ENCODE results near the gene ALPL. TPM values are rescaled to one million over a fixed set of nuclear protein-coding genes. Genes with fewer than 3 reads are reported as not detected.

The ALPL gene
- total and polyA plus RNA-seq, 9 of the 15 experiments (the other 6 are each of a cell fraction or from before 2014, with no cell fraction given): 0.04 to 0.38 (median 0.18) TPM; not detected in 4

GRCh38 chr1:21613072-21613867 is 104.0 kb downstream of the ALPL start (continued):
- TF ChIP-seq, protein P1, sequence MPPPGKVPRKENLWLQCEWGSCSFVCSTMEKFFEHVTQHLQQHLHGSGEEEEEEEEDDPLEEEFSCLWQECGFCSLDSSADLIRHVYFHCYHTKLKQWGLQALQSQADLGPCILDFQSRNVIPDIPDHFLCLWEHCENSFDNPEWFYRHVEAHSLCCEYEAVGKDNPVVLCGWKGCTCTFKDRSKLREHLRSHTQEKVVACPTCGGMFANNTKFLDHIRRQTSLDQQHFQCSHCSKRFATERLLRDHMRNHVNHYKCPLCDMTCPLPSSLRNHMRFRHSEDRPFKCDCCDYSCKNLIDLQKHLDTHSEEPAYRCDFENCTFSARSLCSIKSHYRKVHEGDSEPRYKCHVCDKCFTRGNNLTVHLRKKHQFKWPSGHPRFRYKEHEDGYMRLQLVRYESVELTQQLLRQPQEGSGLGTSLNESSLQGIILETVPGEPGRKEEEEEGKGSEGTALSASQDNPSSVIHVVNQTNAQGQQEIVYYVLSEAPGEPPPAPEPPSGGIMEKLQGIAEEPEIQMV (tag; conservative IDR thresholded peaks at IDR 0.05; ENCODE audit: low read depth): no peak
- TF ChIP-seq C11orf30 (IDR thresholded peaks at IDR 0.05; ENCODE audit: low read depth) (no peak), RBM14 (IDR thresholded peaks at IDR 0.05; ENCODE audit: borderline replicate concordance, insufficient read depth, low read depth, low read length) (no peak), L3MBTL2 (IDR thresholded peaks at IDR 0.05) (peak; percentile 93), ZBTB5 (IDR thresholded peaks at IDR 0.05) (no peak), CHAMP1 (IDR thresholded peaks at IDR 0.05) (no peak), MNT (conservative IDR thresholded peaks at IDR 0.05) (peak; percentile 42 to 48; a peak in 3 of 4 replicates), MTA3 (IDR thresholded peaks at IDR 0.05; ENCODE audit: borderline replicate concordance) (0 out of 2 replicates have a peak, but pooled peaks have one; percentile 42), EP300 (IDR thresholded peaks at IDR 0.05; ENCODE audit: low read length) (peak; percentile 65; the same call in 1 of the 2 replicates), ZNF280B (CRISPR knock-in tag; IDR thresholded peaks at IDR 0.05) (no peak), RAD21 (CRISPR knock-in tag; conservative IDR thresholded peaks at IDR 0.05 in 1 of 2, IDR thresholded peaks at IDR 0.05 in 1 of 2) (0 out of 4 replicates have a peak, but pooled peaks of 1 of the 2 experiments have one; percentile 4)
- TF ChIP-seq, protein P2, sequence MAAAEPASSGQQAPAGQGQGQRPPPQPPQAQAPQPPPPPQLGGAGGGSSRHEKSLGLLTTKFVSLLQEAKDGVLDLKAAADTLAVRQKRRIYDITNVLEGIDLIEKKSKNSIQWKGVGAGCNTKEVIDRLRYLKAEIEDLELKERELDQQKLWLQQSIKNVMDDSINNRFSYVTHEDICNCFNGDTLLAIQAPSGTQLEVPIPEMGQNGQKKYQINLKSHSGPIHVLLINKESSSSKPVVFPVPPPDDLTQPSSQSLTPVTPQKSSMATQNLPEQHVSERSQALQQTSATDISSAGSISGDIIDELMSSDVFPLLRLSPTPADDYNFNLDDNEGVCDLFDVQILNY (CRISPR knock-in tag; IDR thresholded peaks at IDR 0.05): no peak
- TF ChIP-seq, protein P3, sequence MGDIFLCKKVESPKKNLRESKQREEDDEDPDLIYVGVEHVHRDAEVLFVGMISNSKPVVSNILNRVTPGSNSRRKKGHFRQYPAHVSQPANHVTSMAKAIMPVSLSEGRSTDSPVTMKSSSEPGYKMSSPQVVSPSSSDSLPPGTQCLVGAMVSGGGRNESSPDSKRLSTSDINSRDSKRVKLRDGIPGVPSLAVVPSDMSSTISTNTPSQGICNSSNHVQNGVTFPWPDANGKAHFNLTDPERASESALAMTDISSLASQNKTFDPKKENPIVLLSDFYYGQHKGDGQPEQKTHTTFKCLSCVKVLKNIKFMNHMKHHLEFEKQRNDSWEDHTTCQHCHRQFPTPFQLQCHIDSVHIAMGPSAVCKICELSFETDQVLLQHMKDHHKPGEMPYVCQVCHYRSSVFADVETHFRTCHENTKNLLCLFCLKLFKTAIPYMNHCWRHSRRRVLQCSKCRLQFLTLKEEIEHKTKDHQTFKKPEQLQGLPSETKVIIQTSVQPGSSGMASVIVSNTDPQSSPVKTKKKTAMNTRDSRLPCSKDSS (IDR thresholded peaks at IDR 0.05; ENCODE audit: low read depth, partially characterized antibody): no peak
